HEK293 (cell line): ENCODE data around the gene MRPL55.
A peak's percentile ranks its signal among the peaks of the same experiment; 100 is the strongest.

Experiments used
- CTCF ChIA-PET: fragments of 350-600 bp; formaldehyde crosslinking; extraction: SDS; loops from one replicate; lab custom pipeline; 2021; ENCODE audit warnings: antibody characterized with exemption; lab: Yijun Ruan, JAX
- POLR2A ChIA-PET: fragments of 300-600 bp; formaldehyde crosslinking; extraction: SDS; loops from one replicate; lab custom pipeline; 2020; ENCODE audit warnings: antibody characterized with exemption, inconsistent platforms; lab: Yijun Ruan, JAX
- H3K27ac ChIP-seq: fragments of 200-500 bp; sonication (Bioruptor generic); 2 replicates; pipeline ENCODE4 v1.5.1; 2014; ENCODE audit warnings: low read depth, low read length, control low read depth, inconsistent platforms; ENCODE audit errors: extremely low read depth
- H3K36me3 ChIP-seq, 2 experiments: fragments of 200-500 bp in 1 of 2; sonication (Bioruptor generic) in 1 of 2; 1 replicate in 1 of 2; 2 replicates in 1 of 2; pipeline ENCODE4 v1.5.1; 2014 to 2017; ENCODE audit warnings: inconsistent platforms in 2 of 2, low read length in 2 of 2; ENCODE audit not compliant: control insufficient read depth in 2 of 2, insufficient read depth in 1 of 2
- H3K4me1 ChIP-seq: fragments of 200-500 bp; sonication (Bioruptor generic); 2 replicates; pipeline ENCODE4 v1.5.1; 2014; ENCODE audit warnings: mild to moderate bottlenecking, low read length, inconsistent platforms; ENCODE audit not compliant: control insufficient read depth, insufficient read depth
- H3K4me3 ChIP-seq: 2 replicates; pipeline ENCODE4 v1.5.1; 2011; ENCODE audit warnings: low read depth, mild to moderate bottlenecking, control low read depth, low read length, moderate library complexity
- H3K9me3 ChIP-seq: fragments of 200-500 bp; sonication (Bioruptor generic); 2 replicates; pipeline ENCODE4 v1.5.1; 2014; ENCODE audit warnings: low read depth, low read length, inconsistent platforms; ENCODE audit not compliant: control insufficient read depth, insufficient read depth
- BCL6B ChIP-seq: fragments of 450-650 bp; formaldehyde crosslinking; IDR thresholded peaks from 2 replicates; pipeline ENCODE4 v1.5.1; 2017; ENCODE audit warnings: missing biosample characterization, missing genetic modification characterization
- GLIS1 ChIP-seq: fragments of 450-650 bp; formaldehyde crosslinking; IDR thresholded peaks from 2 replicates; pipeline ENCODE4 v1.5.1; 2016; ENCODE audit warnings: missing biosample characterization, missing genetic modification characterization
- HOXC10 ChIP-seq: sonication (generic); formaldehyde crosslinking; IDR thresholded peaks from 2 replicates; pipeline ENCODE4 v1.8.1; 2023; ENCODE audit warnings: mild to moderate bottlenecking, missing genetic modification reagents
- KLF9 ChIP-seq: fragments of 450-650 bp; formaldehyde crosslinking; IDR thresholded peaks from 2 replicates; pipeline ENCODE4 v1.5.1; 2016; ENCODE audit warnings: missing biosample characterization, missing genetic modification characterization, low read depth
- PRDM1 ChIP-seq: fragments of 450-650 bp; formaldehyde crosslinking; IDR thresholded peaks from 2 replicates; pipeline ENCODE4; 2016; ENCODE audit warnings: missing biosample characterization, missing genetic modification characterization
- REST ChIP-seq: fragments of 450-650 bp; formaldehyde crosslinking; IDR thresholded peaks from 2 replicates; pipeline ENCODE4 v1.5.1; 2016; ENCODE audit warnings: missing biosample characterization, missing genetic modification characterization
- SP7 ChIP-seq: fragments of 450-650 bp; formaldehyde crosslinking; IDR thresholded peaks from 2 replicates; pipeline ENCODE4 v1.5.1; 2016; ENCODE audit warnings: missing biosample characterization, missing genetic modification characterization
- ZBTB17 ChIP-seq: fragments of 450-650 bp; formaldehyde crosslinking; IDR thresholded peaks from 2 replicates; pipeline ENCODE4 v1.5.1; 2016; ENCODE audit warnings: missing biosample characterization, missing genetic modification characterization
- ZNF10 ChIP-seq: fragments of 450-650 bp; formaldehyde crosslinking; IDR thresholded peaks from 2 replicates; pipeline ENCODE4 v1.5.1; 2017; ENCODE audit warnings: missing biosample characterization, missing genetic modification characterization
- ZNF138 ChIP-seq: fragments of 450-650 bp; formaldehyde crosslinking; IDR thresholded peaks from 2 replicates; pipeline ENCODE4 v1.5.1; 2016; ENCODE audit warnings: missing biosample characterization, missing genetic modification characterization, borderline replicate concordance
- ZNF169 ChIP-seq: fragments of 450-650 bp; formaldehyde crosslinking; IDR thresholded peaks from 2 replicates; pipeline ENCODE4 v1.5.1; 2016; ENCODE audit warnings: missing biosample characterization, missing genetic modification characterization
- ZNF266 ChIP-seq: fragments of 450-650 bp; formaldehyde crosslinking; IDR thresholded peaks from 2 replicates; pipeline ENCODE4 v1.5.1; 2016; ENCODE audit warnings: missing biosample characterization, missing genetic modification characterization, low read depth
- ZNF280D ChIP-seq: fragments of 450-650 bp; formaldehyde crosslinking; IDR thresholded peaks from 2 replicates; pipeline ENCODE4 v1.5.1; 2016; ENCODE audit warnings: missing biosample characterization, missing genetic modification characterization
- ZNF449 ChIP-seq: fragments of 450-650 bp; formaldehyde crosslinking; IDR thresholded peaks from 2 replicates; pipeline ENCODE4 v1.5.1; 2017; ENCODE audit warnings: missing biosample characterization, mild to moderate bottlenecking, missing genetic modification characterization, moderate library complexity
- ZNF529 ChIP-seq: fragments of 450-650 bp; formaldehyde crosslinking; IDR thresholded peaks from 2 replicates; pipeline ENCODE4 v1.5.1; 2017; ENCODE audit warnings: missing genetic modification characterization, missing biosample characterization; ENCODE audit not compliant: insufficient replicate concordance
- ZNF561 ChIP-seq: fragments of 450-650 bp; IDR thresholded peaks from 2 replicates; pipeline ENCODE4 v1.5.1; 2018; ENCODE audit warnings: missing biosample characterization, missing genetic modification characterization, borderline replicate concordance
- ZNF585B ChIP-seq: fragments of 450-650 bp; formaldehyde crosslinking; IDR thresholded peaks from 2 replicates; pipeline ENCODE4 v1.5.1; 2016; ENCODE audit warnings: missing biosample characterization, missing genetic modification characterization
- ZNF600 ChIP-seq: fragments of 450-650 bp; formaldehyde crosslinking; IDR thresholded peaks from 2 replicates; pipeline ENCODE4 v1.5.1; 2016; ENCODE audit warnings: missing biosample characterization, missing genetic modification characterization
- ZNF76 ChIP-seq: fragments of 450-650 bp; formaldehyde crosslinking; IDR thresholded peaks from 2 replicates; pipeline ENCODE4; 2016; ENCODE audit warnings: low read depth, missing biosample characterization, missing genetic modification characterization, borderline replicate concordance
- ZNF768 ChIP-seq: fragments of 450-650 bp; formaldehyde crosslinking; IDR thresholded peaks from 2 replicates; pipeline ENCODE4 v1.5.1; 2018; ENCODE audit warnings: missing biosample characterization, mild to moderate bottlenecking, missing genetic modification characterization
- ZNF843 ChIP-seq: fragments of 450-650 bp; formaldehyde crosslinking; IDR thresholded peaks from 2 replicates; pipeline ENCODE4 v1.5.1; 2016; ENCODE audit warnings: missing biosample characterization, missing genetic modification characterization
- ZSCAN23 ChIP-seq: fragments of 450-650 bp; formaldehyde crosslinking; IDR thresholded peaks from 2 replicates; pipeline ENCODE4 v1.5.1; 2016; ENCODE audit warnings: missing biosample characterization, missing genetic modification characterization

Gene MRPL55

GRCh38 chr1:228095161-228095560 is 13.9 kb downstream of the MRPL55 start:
- POLR2A ChIA-PET, result interaction anchor here (1.3 kb wide), 1 partner anchor 13 kb away, joined by 5 read pairs; the partner anchor contains the start of gene ARF1
- CTCF ChIA-PET, result interaction anchor here (0.6 kb wide), 1 partner anchor 1843 kb away, joined by 3 read pairs; no protein-coding TSS in a partner anchor
- H3K36me3 ChIP-seq, result peaks cover 4 to 96% of the 10 kb centered on the region in 2 experiments; a peak in 2 of 3 replicates
- no peaks in the 10 kb centered on the region for H3K4me1 ChIP-seq
- no peak overlapping the region for H3K27ac ChIP-seq
- no peak for TF ChIP-seq KLF9
- TF ChIP-seq SP7 (tag by site-specific recombination), result no peak
- TF ChIP-seq ZNF280D, result no peak
- TF ChIP-seq ZSCAN23 (tag by site-specific recombination), result no peak
- no peak for TF ChIP-seq HOXC10 (CRISPR knock-in tag)
- TF ChIP-seq ZNF585B (tag by site-specific recombination), result no peak
- TF ChIP-seq ZBTB17, result no peak
- no peak for TF ChIP-seq ZNF768 (tag by site-specific recombination)
- TF ChIP-seq ZNF843 (tag by site-specific recombination), result no peak
- no peak for TF ChIP-seq ZNF76 (tag by site-specific recombination)
- TF ChIP-seq ZNF529 (tag by site-specific recombination), result no peak
- no peak for TF ChIP-seq BCL6B (tag by site-specific recombination)
- peak; percentile 13; the same call in 1 of the 2 replicates for TF ChIP-seq ZNF600 (tag by site-specific recombination)
- TF ChIP-seq PRDM1 (tag by site-specific recombination), result no peak
- TF ChIP-seq GLIS1, result peak; percentile 69
- TF ChIP-seq ZNF266 (tag by site-specific recombination), result no peak
- TF ChIP-seq ZNF10 (tag by site-specific recombination), result no peak
- TF ChIP-seq REST (tag by site-specific recombination), result no peak
- TF ChIP-seq, all 188 proteins: peak for 2
- no peak overlapping the region for H3K4me3 ChIP-seq
- no peaks in the 10 kb centered on the region for H3K9me3 ChIP-seq

GRCh38 chr1:228094432-228095016 is 14.6 kb downstream of the MRPL55 start:
- no peak overlapping the region for H3K27ac ChIP-seq
- no peak overlapping the region for H3K4me3 ChIP-seq
- ChIA-PET POLR2A (interaction anchor here (1.3 kb wide), 1 partner anchor 12 kb away, joined by 5 read pairs; the partner anchor contains the start of gene ARF1), CTCF (interaction anchor here (0.6 kb wide), 1 partner anchor 1844 kb away, joined by 3 read pairs; no protein-coding TSS in a partner anchor)
- peaks cover 4% of the 10 kb centered on the region; the same call in 1 of the 2 replicates for H3K4me1 ChIP-seq
- H3K36me3 ChIP-seq, result peaks cover 3 to 96% of the 10 kb centered on the region in 2 experiments; a peak in 2 of 3 replicates
- H3K9me3 ChIP-seq, result no peaks in the 10 kb centered on the region
- peak; percentile 73; the same call in 1 of the 2 replicates for TF ChIP-seq ZNF169 (tag by site-specific recombination)
- TF ChIP-seq ZNF449 (tag by site-specific recombination), result peak; percentile 86
- TF ChIP-seq ZNF280D, result 0 out of 2 replicates have a peak, but pooled peaks have one; percentile 9
- no peak for TF ChIP-seq ZNF138 (tag by site-specific recombination)
- no peak for TF ChIP-seq ZNF561 (tag by site-specific recombination)
